ENCODE data around the gene OR6Q1. TPM values are rescaled to one million over a fixed set of nuclear protein-coding genes. Genes with fewer than 3 reads are reported as not detected.

The OR6Q1 gene
- total and polyA plus RNA-seq, 9 of the 15 experiments (the other 6 are each of a cell fraction or from before 2014, with no cell fraction given) = not detected

- no peak for TF ChIP-seq MNT (conservative IDR thresholded peaks at IDR 0.05)
These were observed 30.1 kb upstream of the OR6Q1 start (continued) for GRCh38 chr11:58000699-58001098.

GRCh38 chr11:58003036-58003435 is 27.7 kb upstream of the OR6Q1 start:
- Histone ChIP-seq H4K20me1 (replicated peaks; ENCODE audit: control insufficient read depth, insufficient read depth, low read length) (no peaks in the 10 kb centered on the region), H3K27ac (ENCODE audit: extremely low read depth, low read depth, low read length) (no peak overlapping the region), H3K9ac (ENCODE audit: insufficient read depth in 1 of 2, low read depth in 2 of 2, low read length in 2 of 2) (no peak overlapping the region), H3K4me3 (no peak overlapping the region), H3K36me3 (ENCODE audit: control insufficient read depth, insufficient read depth, low read length) (no peaks in the 10 kb centered on the region), H3K27me3 (ENCODE audit: control insufficient read depth in 2 of 2, insufficient read depth in 2 of 2, low read length in 2 of 2) (peaks cover 0 to 5% of the 10 kb centered on the region in 2 experiments; a peak in 2 of 5 replicates), H3K9me3 (replicated peaks; ENCODE audit: control insufficient read depth, insufficient read depth, low read depth, low read length) (no peaks in the 10 kb centered on the region), H3K4me1 (replicated peaks in 1 of 2; ENCODE audit: control insufficient read depth in 2 of 2, insufficient read depth in 2 of 2, low read length in 2 of 2) (no peaks in the 10 kb centered on the region; a peak in 1 of 5 replicates), H2AFZ (ENCODE audit: low read depth, low read length) (no peak overlapping the region), H3K9me1 (ENCODE audit: control insufficient read depth, insufficient read depth, low read length) (no peaks in the 10 kb centered on the region), H3K4me2 (ENCODE audit: insufficient read depth, low read length) (no peak overlapping the region), H3K79me2 (ENCODE audit: control insufficient read depth, insufficient read depth, low read length) (no peaks in the 10 kb centered on the region)
- in situ Hi-C loops (cut with MboI) (no loop called here), intact Hi-C loops (cut with micrococcal nuclease) (no loop called here)
- ATAC-seq = no peak
- POLR2A ChIA-PET = no interaction called here
- FAIRE-seq = no peak
- BruUV-seq (replicated peaks) = no TSS peak
- CTCF ChIA-PET (ENCODE audit: low intra/inter-chr PET ratio) = no interaction called here
- 0% methylated on average over 2 of the region's 2 CpGs for WGBS (ENCODE audit: insufficient coverage, low coverage, missing lambda C conversion rate)
- DNase-seq (ENCODE audit: extremely low read depth in 1 of 4, low spot score in 3 of 4) = no peak
- TF ChIP-seq CREB3L1 (IDR thresholded peaks at IDR 0.05; ENCODE audit: borderline replicate concordance, low read depth) = no peak
- TF ChIP-seq ZNF780A (CRISPR knock-in tag; IDR thresholded peaks at IDR 0.05) = no peak
- TF ChIP-seq ZNF785 (CRISPR knock-in tag; IDR thresholded peaks at IDR 0.05) = no peak
- TF ChIP-seq HDAC6 (IDR thresholded peaks at IDR 0.05; ENCODE audit: low read depth, low read length) = no peak

Data from K562 (cell line).